HG02763 (cell line): ENCODE results near the gene GRIK4.

Experiments used
- ATAC-seq: cut with Tn5 transposase; IDR thresholded peaks from one replicate; pipeline ENCODE4 v1.9.1; 2021; ENCODE audit warnings: mild to moderate bottlenecking, moderate library complexity; ENCODE audit not compliant: unreplicated experiment

The GRIK4 gene

DNA sequence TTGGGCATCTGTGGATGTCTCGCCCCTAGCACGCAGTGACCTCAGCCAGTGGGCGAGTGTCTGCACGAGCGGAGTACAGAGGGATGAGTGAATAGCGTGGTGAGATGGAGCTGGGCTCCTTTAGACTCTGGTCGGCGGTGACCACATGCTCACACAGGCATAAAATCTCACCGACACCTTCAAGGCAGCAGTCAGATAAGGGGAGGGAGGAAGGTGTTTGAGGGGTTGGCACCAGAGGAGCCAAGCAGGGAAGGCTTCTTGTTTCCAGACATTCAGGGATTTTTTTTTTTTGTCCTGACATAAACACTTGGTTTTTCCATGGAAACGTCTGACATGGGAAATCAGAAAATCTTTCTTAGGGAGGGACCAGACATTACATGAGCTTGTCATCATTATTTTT is 35.8 kb downstream of the GRIK4 start:
- no peak for ATAC-seq

DNA sequence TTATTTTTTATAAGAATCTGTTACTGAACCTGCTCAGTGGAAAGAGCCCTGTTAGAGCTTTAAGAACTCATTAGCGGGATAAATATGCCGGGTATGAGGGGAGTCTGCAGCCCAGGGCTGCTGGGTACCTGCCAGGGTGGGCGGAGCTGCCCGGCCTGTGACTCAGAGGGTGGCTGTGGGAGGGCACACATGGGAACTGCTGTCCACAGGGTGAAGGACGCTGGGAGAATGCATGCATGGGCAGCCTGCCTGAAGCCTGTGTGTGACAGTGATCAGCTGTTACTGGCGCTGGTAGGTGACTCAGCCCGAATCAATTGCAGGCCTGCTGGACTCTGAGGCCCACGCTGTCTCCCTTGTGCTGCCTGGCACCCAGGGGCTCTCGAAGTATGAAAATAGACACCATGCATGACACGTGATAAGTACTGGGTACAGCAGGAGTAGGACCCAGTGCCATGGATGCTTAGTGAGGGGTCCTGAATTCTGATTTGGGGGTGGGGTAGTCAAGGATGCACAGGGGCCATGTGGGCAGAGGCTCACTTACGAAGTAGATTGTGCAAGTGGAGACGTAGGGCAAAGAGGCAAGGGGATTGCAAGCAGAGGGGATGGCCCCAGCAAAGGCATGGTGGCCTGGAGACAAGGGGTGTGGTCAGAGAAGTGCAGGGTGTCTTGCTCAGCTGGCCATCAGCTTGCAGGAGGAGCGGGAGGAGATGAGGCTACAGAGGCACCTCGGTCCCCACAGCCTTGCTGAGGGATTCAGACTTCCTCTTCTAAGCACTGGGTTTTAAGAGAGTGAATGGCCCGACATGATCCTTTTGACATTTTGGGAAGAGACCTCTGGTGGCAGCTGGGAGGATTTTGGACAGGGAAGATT is 36.5 kb downstream of the GRIK4 start:
- ATAC-seq = no peak

DNA sequence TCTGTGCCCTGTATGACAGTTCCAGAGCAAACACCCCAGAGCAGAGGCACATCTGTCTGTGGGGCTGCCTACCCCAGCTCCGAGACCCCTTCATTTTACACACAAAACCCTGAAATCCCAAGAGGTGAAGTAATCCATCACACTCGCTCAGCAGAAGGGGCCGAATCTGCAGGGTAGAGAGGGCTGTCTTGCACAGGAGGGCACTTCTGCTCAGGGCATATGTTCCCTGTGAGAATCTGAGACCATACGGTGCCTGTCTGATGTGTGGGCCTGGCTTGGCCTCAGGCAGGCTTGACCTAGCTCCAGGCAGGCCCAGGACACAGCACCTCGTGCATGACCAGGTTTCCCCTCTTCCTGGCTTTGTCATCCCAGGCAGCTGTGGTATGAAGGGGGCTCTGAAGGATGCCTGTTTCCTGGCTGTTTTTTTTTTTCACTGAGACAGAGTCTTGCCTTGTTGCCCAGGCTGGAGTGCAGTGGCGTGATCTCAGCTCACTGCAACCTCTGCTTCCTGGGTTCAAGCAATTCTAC is 37.2 kb downstream of the GRIK4 start:
- ATAC-seq = no peak

DNA sequence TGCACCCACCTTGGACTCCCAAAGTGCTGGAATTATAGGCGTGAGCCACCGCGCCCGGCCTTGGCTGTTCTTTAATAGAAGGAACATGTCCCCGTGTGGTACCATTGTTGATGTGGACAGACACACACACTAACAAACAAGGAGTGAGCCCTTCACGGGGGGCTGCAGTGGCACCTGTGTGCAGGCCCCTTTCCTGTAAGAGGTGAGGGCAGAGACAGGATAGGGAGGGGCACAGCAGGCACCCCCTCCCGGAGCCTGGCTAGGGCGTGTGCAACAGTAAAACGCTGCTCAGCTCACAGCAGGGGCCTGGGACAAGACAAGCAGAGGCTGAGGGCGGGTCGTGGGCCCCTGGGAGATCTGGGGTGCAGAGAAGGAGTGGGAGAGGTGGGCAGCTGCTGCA is 37.8 kb downstream of the GRIK4 start:
- ATAC-seq = no peak

DNA sequence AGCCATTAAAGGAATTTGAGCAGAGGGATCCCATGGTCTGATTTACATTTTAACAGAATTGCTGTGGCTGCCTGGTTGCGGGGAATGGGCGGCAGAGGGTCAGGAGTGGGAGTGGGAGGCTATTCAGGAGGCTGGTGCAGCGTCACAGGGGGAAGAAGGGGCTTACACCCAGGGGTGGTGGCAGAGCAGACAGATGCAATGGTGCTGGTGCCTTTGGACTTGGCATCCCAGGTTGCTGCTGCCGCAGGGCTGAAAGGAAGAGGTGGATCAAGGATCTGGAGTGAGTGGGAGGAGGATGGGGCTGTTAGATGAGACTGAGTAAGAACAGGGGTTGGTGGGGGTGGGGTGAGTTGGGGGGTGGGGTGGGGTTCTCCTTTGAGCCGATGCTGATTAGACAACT is 38.5 kb downstream of the GRIK4 start:
- ATAC-seq = no peak

DNA sequence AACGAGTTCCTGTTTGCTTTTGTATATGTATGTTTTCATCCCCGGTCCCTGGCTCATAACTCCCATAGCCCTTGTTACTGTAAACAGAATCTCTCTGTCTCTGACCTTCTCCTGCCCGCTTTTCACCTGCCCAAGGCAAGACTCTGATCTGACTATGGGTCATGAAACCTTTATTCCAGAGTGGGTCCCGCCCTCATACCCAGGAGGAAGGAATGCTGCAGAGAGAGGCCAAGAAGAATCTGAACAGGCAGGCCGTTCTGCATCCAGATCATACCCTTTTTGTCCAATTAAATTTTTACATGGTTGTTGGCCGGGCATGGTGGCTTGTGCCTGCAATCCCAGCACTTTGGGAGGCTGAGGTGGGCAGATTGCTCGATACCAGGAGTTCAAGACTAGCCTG is 39.6 kb downstream of the GRIK4 start:
- no peak for ATAC-seq

DNA sequence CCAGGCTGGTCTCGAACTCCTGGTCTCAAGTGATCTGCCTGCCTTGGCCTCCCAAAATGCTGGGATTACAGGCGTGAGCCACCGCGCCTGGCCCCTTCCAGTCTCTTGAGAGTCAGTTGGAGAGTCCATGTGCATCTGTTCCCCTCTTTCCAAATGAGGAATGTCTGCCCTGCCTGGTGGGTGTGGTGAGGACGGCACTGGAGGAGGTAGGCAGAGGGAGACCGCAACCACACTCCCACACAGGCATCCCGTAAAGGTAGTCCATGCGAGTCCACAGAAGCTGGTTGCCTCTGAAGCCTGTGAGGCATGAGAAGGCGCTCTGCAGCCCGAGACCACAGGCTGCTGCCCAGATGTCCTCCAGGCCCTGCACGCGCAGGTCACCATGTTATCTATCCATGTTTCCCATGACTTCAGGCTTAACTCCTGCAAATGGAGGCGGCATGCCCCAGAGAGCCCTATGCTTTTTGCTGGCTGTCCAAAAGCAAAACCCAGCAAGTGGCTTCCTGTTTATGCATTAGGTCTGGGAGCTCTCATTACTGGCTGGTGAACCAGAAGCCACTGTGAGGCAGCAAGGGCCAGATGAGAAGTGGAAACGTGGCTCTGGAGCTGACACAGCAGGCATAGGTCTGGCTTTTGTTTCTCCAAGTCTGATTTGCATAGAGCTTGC is 43.4 kb downstream of the GRIK4 start:
- peak; percentile 42 for ATAC-seq

DNA sequence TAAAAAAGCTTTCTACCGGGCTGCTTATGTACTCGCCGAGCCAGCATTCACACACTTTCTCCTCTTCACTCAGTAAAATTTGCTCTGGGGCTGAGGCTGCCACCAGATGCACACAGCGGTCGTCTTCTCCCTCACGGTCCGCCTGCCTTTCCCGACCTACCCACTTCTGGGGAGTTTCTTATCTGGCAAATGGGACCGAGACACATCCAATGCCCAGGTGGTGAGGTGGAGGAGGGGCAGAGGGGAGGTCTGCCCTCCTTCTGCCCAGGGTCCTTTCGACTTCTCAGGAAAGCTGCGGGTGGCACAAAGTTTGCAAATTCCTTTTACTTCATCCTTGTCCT is 43.9 kb downstream of the GRIK4 start:
- no peak for ATAC-seq

DNA sequence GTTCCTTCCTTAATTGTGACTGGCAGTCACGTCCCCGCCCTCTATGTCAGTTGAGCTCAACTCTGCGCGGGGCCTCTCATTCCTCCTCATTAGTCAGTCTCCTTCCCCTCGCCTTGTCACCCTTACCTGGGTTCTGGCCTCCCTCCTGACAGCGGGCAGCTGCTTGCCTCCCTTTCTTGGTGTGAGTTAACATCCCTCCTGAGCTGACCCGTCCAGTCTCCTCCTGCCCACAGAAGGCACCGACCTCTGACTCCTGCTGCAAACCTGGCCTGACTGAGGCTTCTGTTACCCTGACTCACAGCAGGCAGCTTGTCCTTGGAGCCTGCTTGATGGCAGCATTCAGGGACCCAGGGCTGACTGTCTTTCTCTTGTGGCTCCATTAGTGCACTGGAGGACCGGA is 45.2 kb downstream of the GRIK4 start:
- ATAC-seq = no peak

DNA sequence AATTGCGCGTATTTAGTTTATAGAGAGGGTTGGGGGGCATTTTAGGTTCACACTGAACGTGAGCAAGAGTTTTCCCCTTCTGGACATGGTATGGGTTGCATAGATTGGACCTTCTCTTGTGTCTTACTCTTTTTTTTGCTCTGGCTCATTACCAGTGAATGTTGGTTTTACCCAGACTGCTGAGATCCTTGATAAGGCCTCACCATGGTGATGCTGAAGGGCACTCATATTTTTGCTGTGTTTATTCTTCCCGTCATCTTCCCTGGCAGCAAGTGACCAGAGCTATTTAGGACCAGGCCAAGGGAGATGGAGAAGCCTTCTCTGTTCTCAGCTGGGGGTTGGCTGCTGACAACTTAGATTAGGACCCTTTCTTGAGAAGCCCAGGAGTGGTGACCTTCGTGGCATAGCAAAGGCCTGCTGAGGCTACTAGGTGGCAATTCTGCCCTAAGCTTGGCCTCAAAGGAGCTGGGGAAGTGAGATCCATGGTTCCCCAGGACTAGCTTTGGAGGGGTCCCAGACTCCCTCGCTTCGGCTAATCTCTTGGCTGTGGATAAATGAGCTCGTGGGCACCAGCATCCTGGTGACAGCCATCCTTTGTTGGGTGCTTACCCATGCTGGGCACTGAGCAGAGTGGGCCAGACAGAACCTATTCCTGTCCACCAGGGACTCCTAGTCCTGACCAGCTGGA is 47.3 kb downstream of the GRIK4 start:
- no peak for ATAC-seq

DNA sequence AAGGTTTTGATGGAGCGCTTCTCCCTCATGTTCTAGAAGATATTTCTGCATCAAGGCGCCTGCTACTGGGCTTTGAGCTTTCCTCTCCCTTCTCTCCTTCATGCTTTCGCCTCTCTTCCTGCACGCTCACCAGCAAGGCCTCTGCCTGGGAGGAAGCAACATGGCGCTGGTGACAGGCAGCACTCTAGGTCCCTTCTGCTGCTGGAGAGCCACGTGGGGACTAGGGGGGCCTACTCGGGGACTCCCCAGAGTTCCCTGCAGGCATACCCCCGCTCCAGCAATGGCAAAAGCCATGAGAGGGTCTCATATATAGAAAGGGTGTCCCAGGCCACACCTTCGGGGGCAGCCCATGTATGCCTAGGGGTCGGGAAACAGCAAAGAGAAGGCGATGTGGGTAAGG is 49.7 kb downstream of the GRIK4 start:
- no peak for ATAC-seq

DNA sequence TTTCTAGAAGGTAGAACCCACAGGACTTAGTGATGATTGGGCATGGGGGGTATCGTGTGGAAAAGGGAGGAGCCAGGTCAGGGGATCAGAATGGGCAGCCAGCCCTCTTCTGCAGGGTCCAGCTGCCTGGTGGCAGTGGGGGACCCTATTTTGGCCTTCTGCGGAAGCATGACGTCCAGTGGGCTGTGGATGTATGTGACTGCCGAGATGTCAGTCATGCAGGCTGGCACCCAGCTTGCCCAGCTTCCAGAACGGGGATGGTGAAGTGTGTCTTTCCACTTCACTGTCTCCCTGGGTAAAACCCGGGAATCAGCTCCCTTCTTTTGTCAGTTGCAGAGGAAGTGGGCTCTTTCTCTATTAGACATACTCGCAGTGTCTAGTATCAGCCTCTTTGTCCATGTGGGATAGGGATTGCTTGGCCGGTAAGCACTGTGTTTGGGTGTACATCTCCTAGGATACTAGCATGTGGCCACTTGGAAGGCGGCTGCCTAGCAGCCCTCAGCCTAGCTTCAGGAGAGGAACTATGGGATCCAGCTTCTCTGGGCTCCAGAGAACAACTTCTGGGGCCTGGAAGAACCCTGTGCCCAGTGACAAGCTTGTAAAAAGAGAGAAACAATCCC is 51.4 kb downstream of the GRIK4 start:
- no peak for ATAC-seq

DNA sequence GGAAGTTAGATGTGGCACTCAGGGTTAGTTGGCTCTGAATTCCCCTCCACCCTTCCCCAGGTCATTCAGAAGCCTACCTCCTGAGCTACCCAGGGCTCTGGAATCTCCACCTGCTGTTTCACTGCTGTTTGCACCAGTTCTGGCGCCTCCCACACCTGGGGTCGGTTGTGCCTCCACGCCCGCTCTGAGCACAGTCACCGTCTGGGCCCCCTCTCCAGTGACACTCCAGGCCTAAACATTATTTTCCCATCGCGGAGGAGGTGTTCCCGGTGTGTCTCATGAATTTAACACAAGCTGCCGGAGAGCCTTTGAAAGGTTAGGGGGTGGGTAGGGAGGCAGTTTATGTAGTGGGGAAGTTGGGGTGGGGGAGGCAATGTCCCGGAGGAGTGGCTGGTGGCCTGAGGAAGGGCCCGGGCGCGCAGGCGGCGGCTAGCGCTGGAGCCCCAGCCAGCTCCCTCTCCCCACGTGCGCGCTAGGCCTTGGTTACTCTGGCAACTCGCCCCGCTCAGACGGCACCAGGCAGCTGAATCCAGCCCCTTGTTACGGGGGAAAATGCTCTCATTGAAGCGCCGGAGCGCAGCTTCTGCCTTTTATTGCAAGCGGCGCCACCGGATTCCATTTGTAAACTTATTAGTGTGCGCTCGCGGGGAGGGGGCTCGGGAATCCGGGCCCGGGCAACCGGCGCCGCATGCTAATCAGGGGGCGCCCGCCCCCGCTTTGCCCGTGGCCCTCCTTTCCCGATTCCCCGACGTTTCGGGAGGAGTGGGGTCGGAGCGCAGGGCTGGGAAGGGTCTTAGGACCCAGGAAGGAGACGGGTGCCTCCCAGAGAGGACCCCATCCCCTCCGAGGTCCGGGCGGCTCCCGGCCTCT is 52.4 kb downstream of the GRIK4 start:
- ATAC-seq = no peak

DNA sequence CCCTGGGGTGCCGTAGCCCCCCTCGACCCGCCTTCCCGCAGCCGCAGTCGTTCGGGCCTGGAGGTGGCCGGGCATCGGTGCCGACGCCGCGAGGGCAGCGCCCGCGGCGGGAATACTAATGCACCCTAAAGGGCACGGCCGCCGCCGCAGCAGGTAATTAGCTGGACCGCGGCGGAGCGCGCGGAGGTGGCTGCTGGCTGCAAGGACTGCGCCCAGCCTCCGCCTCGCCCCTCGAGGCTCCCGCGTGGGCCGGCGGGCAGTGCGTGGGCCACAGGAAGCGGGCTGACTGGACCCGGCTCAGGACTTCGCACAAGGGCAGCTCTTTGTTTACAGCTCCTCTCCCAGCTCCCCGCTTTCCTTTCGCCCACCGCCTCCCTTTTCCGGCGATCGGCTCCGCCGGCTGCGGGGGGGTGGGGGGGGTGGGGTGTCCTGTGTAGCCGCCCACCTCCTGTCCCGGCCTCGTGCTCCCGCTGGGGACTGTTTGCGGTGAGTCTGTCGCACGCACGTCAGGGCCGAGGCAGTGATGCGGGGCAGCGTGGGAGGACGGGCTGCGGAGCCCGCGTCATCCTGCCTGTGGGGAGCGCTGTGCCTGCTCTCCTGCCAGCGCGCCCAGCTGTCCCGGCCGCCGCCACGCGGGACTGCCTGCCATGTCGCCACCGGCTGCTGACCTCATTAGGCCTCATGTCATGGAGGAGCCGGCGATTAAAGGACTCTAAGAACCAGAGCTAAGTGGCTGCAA is 53.2 kb downstream of the GRIK4 start:
- ATAC-seq = peak; percentile 71

DNA sequence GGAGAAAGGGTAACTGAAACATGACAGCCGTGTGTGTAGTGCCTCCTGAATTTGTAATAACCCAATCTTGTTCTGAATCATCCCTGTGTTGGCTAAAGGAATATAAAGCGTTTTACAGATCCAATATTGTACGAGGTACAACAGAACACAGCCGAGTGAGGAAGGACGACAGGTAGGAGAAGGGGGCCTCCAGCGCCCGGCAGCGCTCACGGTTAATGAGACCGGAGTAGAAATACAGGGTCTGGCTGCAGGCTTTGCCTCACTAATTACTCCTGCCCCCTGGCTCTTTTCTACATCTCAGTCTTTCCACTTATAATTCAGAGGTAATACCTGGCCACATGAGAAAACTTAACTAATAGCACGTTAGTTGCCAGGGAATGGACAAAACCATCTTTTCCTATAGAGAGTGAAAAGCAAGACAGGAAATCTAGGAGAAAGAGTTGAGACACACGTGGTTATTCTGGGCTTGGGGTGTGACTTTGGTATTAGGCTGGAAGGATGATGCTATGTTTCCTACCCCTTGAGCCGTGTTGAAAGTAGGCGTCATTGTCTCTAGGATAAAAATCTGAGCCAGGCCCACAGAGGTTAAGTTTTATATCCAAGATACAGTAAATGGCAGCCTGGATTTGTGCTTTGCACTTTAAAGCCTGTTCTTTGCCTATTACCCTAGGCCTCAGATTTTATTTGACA is 54.1 kb downstream of the GRIK4 start:
- no peak for ATAC-seq

DNA sequence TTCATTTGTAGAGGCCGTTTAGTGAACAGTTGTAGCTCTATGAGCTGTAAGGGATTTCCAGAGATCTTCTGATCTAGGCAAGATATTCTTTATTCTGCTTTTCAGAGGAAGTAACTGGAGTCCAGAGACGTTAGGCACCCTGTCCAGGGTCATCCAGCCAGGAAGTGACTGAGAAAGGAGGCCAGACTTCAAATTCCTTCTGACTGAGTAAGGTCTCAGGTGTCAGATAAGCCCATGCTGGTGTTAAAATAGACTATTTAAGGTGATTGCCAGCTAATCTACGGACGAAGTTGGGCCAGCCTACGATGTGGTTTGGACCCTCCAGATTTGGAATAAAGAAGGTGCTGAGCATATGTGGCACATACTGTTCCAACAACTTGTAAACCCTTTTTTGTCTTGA is 54.6 kb downstream of the GRIK4 start:
- no peak for ATAC-seq

DNA sequence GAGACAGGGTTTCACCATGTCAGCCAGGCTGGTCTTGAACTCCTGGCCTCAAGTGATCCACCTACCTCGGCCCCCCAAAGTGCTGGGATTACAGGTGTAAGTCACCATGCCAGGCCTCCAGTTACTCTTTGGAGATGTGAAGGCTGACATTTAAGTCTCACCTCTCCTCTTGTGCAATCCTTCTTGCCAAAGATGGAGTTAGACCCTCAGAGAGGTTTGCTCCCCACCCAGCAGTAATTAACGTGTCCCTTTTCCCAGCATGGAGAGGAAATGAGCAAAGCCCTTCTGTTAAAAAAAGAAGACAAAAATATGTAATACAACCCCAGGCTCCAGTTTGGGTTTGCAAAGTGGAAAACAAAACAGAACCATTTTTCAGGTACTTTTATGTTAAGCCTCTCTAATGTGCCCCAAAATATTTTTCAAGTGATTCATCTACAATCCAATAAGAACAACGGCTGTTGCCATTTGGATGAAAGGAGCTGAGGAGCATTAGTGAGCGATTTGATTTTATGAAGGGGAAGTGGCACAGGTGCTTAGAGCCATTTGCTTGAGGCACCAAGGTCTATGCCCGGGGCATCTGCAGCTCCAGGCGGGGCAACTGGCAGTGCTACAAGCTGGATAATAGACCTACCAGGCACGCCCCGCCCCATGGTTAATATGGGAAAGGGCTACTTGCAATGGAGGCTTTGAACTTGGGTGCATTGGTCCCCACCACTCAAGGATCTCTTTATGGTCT is 57.2 kb downstream of the GRIK4 start:
- no peak for ATAC-seq

DNA sequence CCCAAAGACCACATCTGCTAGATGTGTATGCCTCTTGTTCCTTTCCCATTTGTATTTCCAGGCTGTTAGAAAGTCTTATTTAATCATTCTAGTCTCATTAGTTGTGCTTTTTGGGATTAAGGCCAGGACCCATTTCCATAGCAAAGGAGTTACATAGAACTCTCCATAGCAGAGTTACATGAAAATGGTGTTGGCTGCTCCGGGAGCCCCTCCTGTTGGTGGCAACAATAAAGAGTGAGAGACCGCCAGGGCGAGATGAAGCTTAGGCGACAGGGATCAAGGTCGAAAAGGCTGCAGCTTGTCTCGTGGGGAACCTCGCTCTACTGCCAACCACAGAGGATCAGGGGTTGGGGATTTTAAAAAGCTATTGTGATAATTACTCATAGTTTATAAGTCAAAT is 58.3 kb downstream of the GRIK4 start:
- ATAC-seq = no peak
